AG04450 (cell line): ENCODE measurements around the gene LRRC49. TPM values are rescaled to one million over a fixed set of nuclear protein-coding genes. Genes with fewer than 3 reads are reported as not detected.

Experiments
- CTCF ChIA-PET: fragments of 300-600, 350-600 bp; formaldehyde crosslinking; extraction: SDS; loops from one replicate; lab custom pipeline; 2022; ENCODE audit warnings: antibody characterized with exemption, inconsistent platforms; lab: Charles Lee
- POLR2A ChIA-PET: fragments of 350-600 bp; formaldehyde crosslinking; extraction: SDS; loops from one replicate; lab custom pipeline; 2021; ENCODE audit warnings: antibody characterized with exemption, inconsistent platforms; lab: Yijun Ruan, JAX
- DNase-seq: peaks from one replicate; pipeline ENCODE4 v3.0.0-alpha.2; 2011; ENCODE audit warnings: low read depth, low spot score
- H3K27ac ChIP-seq: one replicate; pipeline ENCODE4 v1.5.1; 2012; ENCODE audit warnings: low read depth, low read length, control low read depth
- H3K27me3 ChIP-seq: one replicate; pipeline ENCODE4 v1.6.0; 2012; ENCODE audit warnings: low read length; ENCODE audit not compliant: control insufficient read depth, insufficient read depth
- H3K4me3 ChIP-seq: 2 replicates; pipeline ENCODE4 v1.5.1; 2011; ENCODE audit warnings: mild to moderate bottlenecking, low read depth, low read length, control low read depth
- H3K9me3 ChIP-seq: 2 replicates; pipeline ENCODE4 v1.5.1; 2012; ENCODE audit warnings: low read length; ENCODE audit not compliant: control insufficient read depth, insufficient read depth
- polyA plus RNA-seq: library from polyadenylated mRNA; depleted of rRNA; stranded (reverse); fragments of >200 nt; gene quantifications from 2 replicates; pipeline ENCODE4 v1.2.3, GENCODE V29; 2011
- TF ChIP-seq, protein P1 (sequence below): IDR thresholded peaks from 2 replicates; pipeline ENCODE4 v1.5.1; 2011; ENCODE audit warnings: low read depth, low read length, control low read depth, inconsistent platforms

Gene LRRC49
- polyA plus RNA-seq, 1 experiment: 25.0 TPM

DNA sequence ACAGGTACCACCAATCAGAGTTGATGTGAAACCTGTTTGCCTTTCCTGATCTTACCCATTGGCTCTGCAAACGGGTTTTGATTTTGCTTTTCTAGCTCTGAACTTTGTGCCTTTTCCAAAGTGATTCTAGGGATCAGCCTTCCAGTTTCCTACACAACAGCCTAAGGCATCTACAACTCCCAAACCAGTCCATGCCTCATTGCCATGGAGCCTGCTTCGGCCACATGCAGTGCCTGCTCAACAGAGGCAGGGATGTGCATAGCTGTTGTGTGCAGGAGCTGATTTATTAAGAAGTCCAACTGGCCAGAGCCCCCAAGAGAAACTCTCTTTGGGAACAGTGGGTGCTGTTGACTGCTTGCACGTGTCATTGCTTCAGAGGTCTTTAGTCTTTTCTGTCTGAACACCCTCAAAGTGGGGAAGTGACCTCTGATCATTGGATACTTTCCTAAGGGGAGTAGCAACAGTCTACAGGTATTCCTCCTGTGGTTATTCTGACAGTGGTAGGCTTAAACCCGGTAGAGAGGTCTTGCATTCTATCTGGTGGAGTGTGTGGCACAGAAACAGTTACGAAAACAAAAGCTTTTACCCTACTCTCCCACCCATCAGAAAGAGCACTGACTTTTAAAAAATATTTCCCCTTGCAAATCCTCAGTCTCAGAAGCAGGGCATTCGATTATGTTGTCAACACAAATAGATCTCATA is 186.0 kb downstream of the LRRC49 start:
- DNase-seq: no peak
- H3K27me3 ChIP-seq: no peaks in the 10 kb centered on the region
- TF ChIP-seq, protein P1, sequence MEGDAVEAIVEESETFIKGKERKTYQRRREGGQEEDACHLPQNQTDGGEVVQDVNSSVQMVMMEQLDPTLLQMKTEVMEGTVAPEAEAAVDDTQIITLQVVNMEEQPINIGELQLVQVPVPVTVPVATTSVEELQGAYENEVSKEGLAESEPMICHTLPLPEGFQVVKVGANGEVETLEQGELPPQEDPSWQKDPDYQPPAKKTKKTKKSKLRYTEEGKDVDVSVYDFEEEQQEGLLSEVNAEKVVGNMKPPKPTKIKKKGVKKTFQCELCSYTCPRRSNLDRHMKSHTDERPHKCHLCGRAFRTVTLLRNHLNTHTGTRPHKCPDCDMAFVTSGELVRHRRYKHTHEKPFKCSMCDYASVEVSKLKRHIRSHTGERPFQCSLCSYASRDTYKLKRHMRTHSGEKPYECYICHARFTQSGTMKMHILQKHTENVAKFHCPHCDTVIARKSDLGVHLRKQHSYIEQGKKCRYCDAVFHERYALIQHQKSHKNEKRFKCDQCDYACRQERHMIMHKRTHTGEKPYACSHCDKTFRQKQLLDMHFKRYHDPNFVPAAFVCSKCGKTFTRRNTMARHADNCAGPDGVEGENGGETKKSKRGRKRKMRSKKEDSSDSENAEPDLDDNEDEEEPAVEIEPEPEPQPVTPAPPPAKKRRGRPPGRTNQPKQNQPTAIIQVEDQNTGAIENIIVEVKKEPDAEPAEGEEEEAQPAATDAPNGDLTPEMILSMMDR: no peak
- no peak overlapping the region for H3K27ac ChIP-seq
- no peak overlapping the region for H3K4me3 ChIP-seq
- POLR2A ChIA-PET: interaction anchor here (1.8 kb wide), 1 partner anchor 30 kb away, joined by 8 read pairs; no protein-coding TSS in a partner anchor
- CTCF ChIA-PET: interaction anchor here (1.0 kb wide), 1 partner anchor 30 kb away, joined by 3 read pairs; no protein-coding TSS in a partner anchor
- no peaks in the 10 kb centered on the region for H3K9me3 ChIP-seq

DNA sequence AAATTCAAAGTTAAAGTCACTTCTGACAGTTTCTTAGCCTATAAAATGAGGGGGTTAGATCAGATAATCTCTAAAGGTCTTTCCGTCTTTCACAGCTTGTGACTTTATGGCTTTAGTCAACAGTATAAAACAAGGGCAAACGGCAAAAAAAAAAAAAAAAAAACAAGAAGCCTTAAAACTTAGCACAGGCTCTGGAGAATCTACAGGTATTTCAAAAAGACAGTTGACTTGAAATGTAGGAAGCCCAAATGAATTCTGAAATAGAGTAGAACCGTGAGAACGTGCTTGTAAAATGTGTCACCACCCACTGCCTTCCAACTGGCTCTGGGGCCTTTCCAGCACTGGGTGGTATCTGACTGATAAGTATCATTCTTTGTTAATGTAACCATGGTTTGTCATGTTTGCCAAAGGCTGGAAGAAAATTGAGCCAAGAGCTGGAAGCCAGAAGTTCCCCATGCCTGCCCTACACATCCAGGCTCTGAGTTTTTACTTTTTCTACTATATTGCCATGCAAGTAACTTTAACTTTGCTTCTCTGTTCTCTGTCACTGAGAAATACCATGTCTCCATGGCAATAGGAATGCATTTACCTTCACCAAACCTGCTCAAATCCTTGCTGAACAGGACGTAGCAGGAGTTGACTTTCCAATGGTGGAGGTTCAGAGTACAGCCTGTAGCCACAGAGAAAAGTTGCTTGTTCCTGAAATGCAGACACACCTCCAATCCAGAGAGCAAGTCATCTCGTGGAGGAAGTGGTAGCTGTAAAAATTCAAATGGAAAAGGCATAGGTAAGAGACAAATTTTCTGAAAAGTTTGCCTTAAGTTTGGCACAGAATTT is 186.8 kb downstream of the LRRC49 start:
- no peak for DNase-seq
- Histone ChIP-seq H3K9me3 (no peaks in the 10 kb centered on the region), H3K4me3 (no peak overlapping the region), H3K27ac (peak overlapping the region; percentile 66), H3K27me3 (no peaks in the 10 kb centered on the region)
- ChIA-PET POLR2A (interaction anchor here (1.8 kb wide), 1 partner anchor 30 kb away, joined by 8 read pairs; no protein-coding TSS in a partner anchor), CTCF (interaction anchor here (0.7 kb wide), 1 partner anchor 192 kb away, joined by 3 read pairs; no protein-coding TSS in a partner anchor)
- TF ChIP-seq, protein P1: no peak

DNA sequence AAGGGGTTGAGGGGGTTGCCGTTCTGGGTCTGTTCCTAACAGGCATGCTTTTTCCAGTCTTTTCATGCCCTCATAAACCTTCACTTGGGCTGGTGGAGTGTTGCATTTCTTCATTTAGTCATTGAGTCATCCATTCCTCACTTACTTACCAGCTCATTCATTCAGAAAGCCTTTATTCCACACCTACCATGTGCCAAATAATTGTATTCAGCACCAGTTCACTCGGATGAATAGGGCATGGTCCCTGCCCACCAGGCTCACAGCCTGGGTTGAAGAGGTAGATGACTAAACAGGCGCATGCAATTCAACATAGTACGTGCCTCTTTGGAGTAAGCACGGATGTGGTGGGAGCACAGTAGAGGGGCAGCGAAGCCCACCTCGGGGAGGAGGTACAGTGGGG is 187.5 kb downstream of the LRRC49 start:
- TF ChIP-seq, protein P1: no peak
- DNase-seq: no peak
- Histone ChIP-seq H3K27me3 (no peaks in the 10 kb centered on the region), H3K27ac (peak overlapping the region; percentile 77), H3K4me3 (no peak overlapping the region), H3K9me3 (no peaks in the 10 kb centered on the region)
- POLR2A ChIA-PET: interaction anchor here (0.9 to 1.5 kb wide), 2 partner anchors 13 to 29 kb away, joined by 3 to 7 read pairs; no protein-coding TSS in a partner anchor
- CTCF ChIA-PET: no interaction called here

DNA sequence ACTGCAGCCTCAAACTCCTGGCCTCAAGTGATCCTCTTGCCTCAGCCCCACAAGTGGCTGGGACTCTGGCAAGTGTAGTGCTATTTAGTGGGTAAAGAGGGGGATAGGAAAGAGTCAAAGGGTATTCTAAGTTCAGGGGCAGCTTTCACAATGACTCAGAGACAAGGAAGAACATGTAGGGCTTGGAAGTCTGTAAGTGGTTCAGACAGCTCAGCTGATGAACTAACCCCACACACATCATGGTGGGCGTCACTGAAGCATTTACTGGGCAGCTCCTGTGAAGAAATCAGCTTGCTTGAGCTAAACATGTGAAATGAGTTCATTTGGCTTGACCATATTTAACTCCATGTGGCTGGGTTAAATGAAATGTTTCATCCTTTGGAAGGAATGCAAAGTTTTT is 188.1 kb downstream of the LRRC49 start:
- H3K4me3 ChIP-seq: no peak overlapping the region
- POLR2A ChIA-PET: interaction anchor here (0.9 to 1.5 kb wide), 2 partner anchors 14 to 28 kb away, joined by 3 to 7 read pairs; no protein-coding TSS in a partner anchor
- H3K27ac ChIP-seq: peak overlapping the region; percentile 77
- DNase-seq: peak; percentile 85
- no peaks in the 10 kb centered on the region for H3K9me3 ChIP-seq
- H3K27me3 ChIP-seq: no peaks in the 10 kb centered on the region
- CTCF ChIA-PET: no interaction called here
- TF ChIP-seq, protein P1: no peak

DNA sequence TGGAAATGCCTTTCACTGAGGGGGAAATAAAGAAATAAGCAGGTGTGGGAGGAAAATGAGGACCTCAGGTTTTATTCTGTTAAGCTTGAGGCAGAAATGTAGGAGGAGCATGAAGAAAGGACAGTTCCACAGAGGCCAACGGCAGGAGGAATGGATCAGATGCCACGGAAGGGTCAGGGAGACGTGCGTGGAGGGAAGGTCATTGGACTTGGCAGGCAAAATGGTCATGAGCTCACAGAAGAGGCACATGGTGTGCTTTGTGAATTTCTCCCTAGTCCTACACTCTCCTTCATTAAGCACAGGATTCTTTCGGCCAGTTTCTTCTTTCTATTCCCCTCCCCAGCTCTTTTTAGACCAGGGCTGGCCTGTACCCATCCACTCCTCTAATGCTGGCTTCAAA is 190.2 kb downstream of the LRRC49 start:
- Histone ChIP-seq H3K4me3 (no peak overlapping the region), H3K27me3 (no peaks in the 10 kb centered on the region), H3K9me3 (no peaks in the 10 kb centered on the region; the same call in 1 of the 2 replicates), H3K27ac (no peak overlapping the region)
- ChIA-PET CTCF (no interaction called here), POLR2A (no interaction called here)
- no peak for DNase-seq
- TF ChIP-seq, protein P1: no peak
